HL-60 (cell line): ENCODE results near the gene SFMBT1.

Source experiments
- POLR2AphosphoS5 ChIP-seq: IDR thresholded peaks from 2 replicates; pipeline ENCODE4 v1.6.1; 2012; ENCODE audit warnings: low read depth
- TF ChIP-seq, protein P1 (sequence below): IDR thresholded peaks from one replicate; pipeline ENCODE4 v1.5.1; 2011; ENCODE audit warnings: low read length, control low read depth, inconsistent platforms; ENCODE audit not compliant: insufficient read depth

DNA sequence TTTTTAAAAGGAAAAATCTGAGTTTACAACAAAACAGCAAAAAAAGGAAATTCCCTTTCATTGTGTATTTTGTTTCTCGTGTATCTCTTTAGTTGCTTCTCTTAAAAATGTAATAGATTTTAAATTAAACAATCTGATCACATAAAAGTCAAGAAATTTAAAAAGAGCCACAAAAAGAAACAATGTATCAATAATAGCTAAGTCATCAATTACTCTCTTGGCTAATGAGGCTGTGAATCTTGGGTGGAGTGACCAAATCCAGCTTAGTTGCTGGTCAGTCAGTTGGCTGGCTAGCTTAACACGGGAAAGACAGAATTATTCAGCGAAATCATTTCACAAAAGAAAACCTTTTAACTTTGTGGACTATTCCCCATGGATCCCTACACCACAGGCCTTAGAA is 3.2 kb downstream of the SFMBT1 start:
- TF ChIP-seq, protein P1, sequence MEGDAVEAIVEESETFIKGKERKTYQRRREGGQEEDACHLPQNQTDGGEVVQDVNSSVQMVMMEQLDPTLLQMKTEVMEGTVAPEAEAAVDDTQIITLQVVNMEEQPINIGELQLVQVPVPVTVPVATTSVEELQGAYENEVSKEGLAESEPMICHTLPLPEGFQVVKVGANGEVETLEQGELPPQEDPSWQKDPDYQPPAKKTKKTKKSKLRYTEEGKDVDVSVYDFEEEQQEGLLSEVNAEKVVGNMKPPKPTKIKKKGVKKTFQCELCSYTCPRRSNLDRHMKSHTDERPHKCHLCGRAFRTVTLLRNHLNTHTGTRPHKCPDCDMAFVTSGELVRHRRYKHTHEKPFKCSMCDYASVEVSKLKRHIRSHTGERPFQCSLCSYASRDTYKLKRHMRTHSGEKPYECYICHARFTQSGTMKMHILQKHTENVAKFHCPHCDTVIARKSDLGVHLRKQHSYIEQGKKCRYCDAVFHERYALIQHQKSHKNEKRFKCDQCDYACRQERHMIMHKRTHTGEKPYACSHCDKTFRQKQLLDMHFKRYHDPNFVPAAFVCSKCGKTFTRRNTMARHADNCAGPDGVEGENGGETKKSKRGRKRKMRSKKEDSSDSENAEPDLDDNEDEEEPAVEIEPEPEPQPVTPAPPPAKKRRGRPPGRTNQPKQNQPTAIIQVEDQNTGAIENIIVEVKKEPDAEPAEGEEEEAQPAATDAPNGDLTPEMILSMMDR = no peak
- TF ChIP-seq POLR2AphosphoS5 = no peak
